GM18498 (cell line): ENCODE results near the gene GAREM1.
"Not testable (repeated sequence)": the region's sequence is repeated elsewhere in the genome, so short reads cannot be mapped to it uniquely, and the experiment has no call there.

Source experiments
- ATAC-seq: cut with Tn5 transposase; IDR thresholded peaks from one replicate; pipeline ENCODE4 v1.9.1; 2021; ENCODE audit warnings: mild to moderate bottlenecking, moderate library complexity; ENCODE audit not compliant: unreplicated experiment

The GAREM1 gene

DNA sequence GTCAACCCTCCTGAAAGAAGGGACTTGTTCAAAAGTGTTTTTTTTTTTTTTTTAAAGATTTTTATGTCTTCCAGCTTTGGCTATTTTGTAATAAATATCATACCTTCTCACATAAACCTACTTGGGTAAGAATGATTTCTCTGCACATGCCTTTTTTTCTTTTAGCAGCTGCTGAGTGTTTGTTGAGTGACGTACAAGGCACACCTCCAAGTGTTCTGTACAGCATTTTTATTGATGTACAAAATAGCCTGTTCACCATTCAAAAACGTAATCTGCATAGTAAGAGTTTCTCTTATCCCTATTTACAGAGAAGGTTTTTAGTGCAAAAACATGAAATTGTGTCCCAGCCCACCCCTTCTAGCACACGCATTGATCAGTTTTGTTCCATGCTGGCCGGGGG lies 203.2 kb downstream of the GAREM1 start:
- ATAC-seq: no peak

DNA sequence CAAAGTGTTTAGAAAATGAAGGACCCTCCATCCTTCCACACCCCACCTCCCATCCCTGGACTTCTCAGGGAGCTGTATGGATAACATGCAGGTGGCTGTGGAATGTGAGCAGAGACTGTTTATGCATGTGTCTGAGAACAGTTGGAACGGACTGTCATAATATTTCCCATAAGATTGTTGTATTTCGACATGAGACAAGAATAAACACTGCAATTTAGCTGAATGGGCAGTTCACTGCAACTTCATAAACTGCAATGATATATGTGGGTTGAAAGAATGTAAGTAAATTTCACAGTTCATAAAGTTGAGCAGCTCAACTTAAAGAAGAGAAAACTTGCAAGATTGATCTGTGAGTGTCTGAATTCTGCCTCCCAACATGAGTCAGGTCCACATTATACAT lies 206.3 kb downstream of the GAREM1 start:
- no peak for ATAC-seq

DNA sequence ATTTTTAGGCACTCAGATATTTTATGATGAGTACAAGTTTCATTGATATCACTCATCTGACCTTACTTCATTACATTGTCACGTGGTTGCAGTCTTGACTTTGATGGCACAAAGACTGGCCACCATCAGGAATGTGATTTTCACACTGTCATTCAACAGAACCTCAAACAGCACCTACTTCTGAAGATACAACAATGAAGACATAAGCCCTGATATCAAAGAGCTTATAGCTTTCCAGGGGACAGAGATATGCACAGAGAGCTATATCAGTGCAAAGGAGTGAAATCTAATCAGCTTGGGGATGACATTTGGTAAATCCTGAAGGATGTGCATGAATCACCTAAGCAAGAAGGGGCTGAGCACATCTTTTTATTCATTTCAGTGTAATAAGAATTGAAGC lies 208.6 kb downstream of the GAREM1 start:
- no peak for ATAC-seq

DNA sequence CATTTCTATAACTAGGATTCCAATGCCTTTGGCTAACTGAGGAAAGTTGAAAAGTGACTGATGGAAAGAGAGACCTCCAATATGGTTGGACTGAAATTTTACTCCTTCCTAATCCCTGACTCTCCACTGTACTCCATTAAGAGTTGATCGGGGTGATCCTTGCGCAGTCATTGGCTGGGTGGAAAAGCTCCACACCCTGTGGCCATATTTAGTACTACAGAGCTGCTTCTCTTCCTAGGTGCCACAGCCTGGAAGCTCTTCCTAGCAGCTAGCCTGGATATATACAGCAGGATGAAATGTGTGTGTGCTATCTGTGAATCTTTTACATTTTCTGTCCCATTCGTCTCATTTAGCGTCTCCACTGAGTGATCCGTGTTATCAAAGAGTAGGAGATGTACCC lies 209.7 kb downstream of the GAREM1 start:
- ATAC-seq: no peak

DNA sequence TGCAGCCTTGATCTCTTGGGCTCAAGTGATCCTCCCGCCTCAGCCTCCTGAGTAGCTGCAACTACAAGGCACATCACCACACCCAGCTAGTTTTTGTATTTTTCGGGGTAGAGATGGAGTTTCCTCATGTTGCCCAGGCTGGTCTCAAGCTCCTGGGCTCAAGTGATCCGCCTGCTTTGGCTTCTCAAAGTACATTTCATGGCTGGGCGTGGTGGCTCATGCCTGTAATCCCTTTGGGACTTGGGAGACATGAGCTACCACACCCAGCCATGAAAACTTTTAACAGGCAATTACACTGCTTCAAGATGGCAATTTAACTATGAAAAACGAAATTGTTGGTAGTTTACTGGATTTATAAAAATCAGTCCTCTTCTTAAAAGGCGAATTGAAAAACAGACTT lies 211.1 kb downstream of the GAREM1 start:
- no peak for ATAC-seq

DNA sequence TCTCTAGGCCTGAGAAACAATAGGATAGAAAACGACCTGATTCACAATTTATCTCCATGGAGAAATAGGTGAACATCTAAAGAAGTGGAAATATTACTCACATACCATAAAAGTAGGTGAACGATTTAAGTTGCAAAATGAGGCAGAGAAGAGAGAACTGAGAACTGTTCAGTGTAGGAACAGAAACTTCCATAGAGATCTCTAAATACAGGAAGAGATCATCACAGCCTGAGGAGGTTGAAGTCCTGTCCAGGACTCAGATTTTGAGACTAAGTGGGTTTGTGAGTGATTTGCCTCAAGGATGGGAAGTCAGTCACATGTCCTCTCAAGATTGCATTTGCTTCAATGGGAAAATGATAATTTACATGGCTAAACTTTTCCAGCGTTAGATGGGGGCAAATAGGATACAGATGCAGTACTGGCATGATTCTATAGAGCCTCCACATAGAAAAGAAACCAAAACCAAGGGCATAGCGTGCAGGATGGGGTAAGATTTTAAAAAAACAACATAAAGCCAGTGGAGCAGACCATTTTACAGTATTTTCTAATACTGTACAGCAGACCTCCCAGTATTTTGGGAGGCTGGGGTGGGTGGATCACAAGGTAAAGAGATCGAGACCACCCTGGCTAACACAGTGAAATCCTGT lies 212.0 kb downstream of the GAREM1 start:
- peak; percentile 58 for ATAC-seq

DNA sequence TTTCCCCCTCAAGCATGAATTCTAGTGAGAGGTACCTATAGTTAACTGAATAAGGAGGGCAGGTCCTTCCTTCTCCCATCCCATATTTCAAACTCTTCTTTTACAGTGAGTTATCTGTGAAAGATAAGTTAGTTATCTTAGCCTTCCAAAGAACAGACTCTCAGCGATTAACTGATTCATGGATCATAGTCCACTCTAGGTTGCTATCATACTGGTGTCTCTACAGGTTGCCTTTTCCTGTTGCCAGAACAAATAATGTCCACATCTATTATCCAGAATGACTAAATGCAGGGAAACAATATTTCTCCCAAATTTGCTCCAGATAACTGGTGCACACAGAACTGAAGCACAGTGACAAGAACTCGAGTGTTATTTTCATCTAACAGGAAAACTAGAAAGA lies 212.5 kb downstream of the GAREM1 start:
- no peak for ATAC-seq

DNA sequence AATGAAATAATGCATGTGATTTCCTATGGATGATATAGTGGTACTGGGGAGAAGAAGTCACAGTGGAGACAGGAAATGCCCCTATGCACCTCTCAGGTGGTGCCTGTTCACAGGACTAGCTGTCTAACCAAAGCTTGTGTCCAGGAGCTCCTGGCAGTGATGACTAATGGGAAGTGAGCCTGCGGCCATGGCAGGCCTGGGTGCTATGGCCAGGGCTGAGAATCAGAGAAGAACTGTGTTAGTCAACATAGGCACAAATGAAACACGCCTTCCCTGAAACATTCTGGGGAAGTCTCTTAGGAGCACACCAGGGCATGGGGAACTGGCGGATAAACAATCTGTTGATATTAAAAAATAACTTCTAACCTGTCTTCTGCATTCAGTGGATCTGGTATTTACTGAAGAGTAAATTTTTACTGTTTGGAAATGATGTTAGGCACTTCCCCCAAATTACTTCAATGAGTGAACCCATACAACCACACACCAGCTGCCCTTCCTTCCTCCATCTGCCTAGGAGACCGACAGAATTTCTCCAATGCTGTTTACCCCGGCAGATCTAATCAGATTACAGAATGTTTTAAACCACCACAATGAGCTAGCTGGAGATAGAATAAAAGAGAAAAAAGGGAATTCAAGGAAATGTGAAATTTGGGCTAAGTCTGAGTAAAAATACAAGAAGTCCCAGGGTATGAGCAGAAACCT lies 213.4 kb downstream of the GAREM1 start:
- no peak for ATAC-seq

DNA sequence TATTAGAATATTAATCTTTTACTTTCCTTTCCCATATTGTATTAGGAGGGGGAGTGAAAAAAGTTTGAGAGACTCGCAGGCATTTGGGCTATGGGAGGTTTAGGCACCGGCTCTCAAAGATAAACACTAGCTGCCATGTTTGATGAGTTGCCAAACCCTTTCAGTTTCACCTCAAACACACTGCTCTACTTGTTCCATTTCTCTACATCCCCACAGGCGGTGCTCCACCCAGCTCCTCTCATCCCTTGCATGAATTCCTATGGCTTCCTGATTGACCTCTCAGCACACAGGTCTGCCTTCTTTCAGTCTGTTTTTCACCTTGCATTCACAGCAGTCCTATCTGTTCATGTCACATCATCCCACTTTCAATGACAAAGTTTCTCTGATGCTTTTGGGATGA lies 215.1 kb downstream of the GAREM1 start:
- ATAC-seq: no peak

DNA sequence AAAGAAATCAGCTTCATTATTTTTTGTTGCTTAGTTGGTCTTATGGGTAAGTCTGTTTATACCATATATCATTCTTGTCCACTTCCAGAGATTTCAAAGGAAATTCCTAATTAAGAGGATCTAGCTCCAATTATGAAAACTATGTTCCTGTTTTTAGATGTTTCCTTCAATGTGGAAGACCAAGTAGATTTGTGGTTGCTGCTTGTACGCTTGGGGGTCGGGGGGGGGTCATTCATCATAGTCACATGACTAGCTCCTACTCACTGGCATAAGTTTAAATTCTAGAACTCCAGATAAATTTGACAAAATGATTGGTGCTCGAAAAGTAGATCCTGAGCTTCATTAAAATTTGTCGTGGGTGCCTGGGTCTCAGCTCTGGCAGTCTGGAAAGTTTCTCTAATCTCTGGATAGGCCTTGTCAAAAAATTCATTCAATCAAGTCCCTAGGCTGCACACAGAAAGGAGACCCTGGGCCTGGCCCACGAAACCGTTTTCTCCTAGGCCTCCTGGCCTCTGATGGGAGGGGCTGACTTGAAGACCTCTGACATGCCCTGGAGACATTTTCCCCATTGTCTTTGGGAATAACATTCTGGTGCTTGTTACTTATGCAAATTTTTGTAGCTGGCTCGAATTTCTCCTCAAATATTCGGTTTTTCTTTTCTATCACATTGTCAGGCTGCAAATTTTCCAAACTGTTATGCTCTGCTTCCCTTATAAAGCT lies 218.4 kb downstream of the GAREM1 start:
- no peak for ATAC-seq

DNA sequence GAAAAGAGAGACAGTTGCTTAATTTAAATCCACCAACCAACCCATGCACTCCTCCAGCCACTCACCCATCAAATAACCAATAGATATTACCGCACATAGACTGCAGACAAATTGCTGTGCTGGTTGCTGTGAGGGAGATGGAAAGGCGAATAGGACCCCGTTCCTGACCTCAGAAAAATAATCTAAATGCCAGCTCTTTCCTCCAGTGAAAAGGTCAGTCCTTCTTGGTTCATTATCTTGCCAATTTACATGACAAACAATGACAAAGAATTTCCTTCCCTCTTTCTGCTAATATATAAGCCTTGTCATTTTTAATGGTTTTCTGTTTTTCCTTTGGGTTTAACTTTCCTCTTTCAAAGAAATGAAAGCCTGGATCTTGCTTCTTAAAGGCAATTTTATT lies 219.2 kb downstream of the GAREM1 start:
- no peak for ATAC-seq

DNA sequence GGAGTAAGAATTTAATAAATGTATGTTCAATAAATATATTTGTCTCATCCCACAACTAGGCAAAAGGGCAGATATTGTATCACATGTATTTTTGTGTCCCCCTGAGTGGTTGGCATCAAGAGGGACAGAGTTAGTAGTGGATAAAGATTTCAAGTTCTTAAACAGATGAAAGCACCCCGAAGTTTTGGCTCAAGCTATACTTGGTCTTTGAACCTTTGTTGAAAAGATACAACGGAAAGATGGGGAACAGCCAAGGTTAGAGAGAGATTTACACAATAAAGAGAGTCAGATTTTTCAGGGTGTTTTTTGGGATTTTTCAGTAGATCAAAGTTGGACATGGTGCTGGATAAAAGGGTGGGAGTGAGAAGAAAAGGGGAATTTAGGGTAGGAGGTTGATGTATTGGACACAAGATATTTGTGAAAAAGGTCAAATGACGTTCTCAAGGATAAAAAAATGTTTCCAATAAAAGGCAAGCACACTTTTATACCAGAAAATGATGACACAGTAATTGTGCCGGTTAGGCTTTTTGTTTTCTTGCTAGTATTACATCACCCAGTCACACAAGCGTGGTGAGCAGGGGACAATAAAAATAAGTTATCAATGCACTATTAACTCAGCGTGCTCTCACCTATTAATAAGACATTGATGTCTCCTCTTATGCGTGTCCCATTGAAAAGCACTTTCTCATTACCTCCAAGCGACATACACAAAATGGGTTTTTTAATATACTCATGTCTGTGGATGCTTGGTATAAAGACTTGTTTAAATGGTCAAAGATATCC lies 221.3 kb downstream of the GAREM1 start:
- no peak for ATAC-seq

DNA sequence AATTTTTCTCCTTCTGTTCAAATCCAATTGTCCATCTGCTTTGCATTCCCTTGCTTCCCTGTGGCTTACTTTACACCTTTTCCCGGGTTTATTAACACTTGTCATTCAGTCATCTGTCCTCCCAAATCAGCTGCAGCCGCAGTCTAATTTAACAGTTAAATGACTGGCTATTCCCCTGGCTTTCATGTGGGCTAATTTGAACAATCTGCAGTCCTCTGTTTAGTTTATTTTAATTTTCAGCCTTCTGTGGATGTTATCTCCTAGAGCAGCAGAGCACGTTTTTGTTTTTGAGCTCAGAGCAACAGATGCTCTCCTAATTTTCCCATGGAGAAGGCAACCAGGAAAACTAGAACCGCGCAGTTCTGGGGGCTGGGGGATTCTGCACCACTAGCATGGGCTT lies 225.8 kb downstream of the GAREM1 start:
- no peak for ATAC-seq

DNA sequence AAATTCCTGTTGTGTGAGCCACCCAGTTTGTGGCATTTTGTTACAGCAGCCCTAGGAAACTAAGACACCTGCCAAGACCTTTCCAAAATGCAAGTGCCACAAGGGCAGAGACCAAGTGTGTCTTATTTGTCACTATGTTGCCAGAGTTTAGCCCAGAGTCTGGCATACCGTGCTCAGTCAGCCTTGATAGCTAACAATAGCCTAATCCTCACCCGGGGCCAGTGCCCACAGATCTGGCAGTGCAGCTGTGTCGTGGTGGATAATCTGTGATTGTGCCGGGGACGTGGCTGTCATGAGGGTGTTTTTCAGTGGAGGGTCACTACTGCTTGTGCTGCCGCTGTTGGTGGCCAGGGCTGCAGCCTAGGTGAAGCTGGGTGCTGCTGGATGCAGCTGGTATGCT lies 227.3 kb downstream of the GAREM1 start:
- no peak for ATAC-seq

DNA sequence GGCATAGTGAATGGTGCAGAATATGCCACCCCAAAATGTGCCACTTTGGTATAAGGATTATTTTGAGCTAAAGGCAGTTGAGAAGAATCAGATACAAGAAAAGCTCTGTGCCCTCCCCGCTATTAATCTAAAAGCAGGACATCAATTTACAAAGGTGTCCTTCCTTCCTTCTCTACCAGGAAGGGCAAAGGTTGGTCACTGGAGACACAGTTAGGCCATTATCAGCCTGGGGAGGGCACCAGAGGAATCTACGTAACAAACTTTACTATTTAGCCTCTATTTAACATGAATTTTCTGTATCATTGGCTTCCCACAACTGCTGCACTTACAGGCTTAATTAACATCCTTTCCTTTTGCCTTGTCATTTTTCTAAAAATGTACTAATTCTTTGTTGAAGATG lies 228.3 kb downstream of the GAREM1 start:
- no peak for ATAC-seq

DNA sequence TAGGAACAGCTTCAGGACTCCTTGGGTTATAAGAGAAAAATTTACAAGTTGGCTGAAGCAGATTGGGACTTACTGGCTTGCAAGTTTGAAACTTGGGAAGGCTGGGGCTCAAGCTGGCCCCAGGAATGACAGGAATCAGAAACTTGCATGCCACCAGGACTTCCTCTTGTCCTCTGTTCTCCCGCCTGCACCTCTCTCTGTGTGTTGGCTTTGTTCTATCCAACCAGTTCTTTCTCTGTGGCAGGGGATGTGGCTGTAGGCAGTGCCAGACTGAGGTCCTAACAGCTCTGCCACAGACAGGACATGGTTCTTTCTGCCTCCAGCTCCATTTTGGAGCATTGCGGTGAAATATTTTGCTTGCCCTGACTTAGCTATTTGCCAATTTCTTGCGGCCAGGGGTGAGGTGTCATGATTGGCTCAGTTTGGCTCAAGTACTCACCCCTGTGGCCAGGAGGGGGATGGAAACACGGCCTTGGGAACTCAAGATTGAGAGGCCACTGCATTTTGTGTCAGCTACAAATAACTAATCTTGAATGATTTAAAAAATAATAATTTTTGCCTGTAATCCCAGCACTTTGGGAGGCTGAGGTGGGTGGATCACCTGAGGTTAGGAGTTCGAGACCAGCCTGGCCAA lies 231.9 kb downstream of the GAREM1 start:
- no peak for ATAC-seq

DNA sequence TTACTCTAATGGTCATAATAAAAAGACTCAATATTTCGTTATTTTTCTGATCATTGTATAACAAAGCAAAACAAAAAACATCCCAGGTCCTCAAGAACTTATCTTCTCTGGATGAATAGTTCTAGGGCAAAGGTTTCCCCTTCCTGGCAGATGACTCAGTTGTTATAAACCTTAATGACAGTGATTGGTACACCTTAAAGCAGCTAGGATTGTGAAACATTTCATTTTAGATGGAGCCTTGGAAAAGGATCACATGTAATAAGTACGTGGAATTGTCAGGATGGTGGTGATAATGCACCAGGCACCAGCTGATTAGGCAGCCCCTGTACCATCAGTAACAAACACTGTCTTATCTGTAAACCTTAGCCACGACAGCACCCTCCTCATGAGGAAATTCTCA lies 233.6 kb downstream of the GAREM1 start:
- ATAC-seq: no peak

DNA sequence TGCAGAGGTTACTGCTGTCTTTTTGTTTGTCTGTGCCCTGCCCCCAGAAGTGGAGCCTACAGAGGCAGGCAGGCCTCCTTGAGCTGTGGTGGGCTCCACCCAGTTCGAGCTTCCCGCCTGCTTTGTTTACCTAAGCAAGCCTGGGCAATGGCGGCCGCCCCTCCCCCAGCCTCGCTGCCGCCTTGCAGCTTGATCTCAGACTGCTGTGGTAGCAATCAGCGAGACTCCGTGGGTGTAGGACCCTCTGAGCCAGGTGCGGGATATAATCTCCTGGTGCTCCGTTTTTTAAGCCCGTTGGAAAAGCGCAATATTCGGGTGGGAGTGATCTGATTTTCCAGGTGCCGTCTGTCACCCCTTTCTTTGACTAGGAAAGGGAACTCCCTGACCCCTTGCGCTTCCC lies 237.3 kb downstream of the GAREM1 start:
- not testable (repeated sequence) for ATAC-seq

DNA sequence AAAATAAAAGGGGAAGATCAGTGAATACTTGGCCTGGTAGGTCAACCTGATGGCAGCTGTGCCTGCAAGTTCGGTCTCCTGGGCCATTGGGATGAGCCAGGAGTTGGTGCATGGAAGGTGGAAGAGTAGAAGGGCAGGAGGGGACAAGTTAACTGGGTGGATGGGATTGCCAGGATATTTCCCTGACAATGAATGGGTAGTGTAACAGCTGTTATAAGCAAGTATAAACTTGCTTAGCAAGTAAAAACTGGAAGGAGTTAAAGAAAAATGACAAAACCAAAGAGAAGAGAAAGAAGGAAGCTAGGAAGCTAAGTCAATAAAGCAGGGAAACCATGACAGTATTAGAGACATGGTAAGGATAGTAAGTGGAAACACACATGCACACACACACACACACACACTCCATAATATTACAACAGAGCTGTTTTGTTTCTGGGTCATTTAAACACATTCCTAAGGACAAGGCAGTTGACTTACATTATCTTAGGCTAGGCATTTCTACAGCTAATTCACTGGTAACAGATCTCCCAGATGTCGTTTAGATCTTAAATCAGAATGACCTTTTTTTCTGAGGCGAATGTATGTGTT lies 251.2 kb downstream of the GAREM1 start:
- no peak for ATAC-seq

DNA sequence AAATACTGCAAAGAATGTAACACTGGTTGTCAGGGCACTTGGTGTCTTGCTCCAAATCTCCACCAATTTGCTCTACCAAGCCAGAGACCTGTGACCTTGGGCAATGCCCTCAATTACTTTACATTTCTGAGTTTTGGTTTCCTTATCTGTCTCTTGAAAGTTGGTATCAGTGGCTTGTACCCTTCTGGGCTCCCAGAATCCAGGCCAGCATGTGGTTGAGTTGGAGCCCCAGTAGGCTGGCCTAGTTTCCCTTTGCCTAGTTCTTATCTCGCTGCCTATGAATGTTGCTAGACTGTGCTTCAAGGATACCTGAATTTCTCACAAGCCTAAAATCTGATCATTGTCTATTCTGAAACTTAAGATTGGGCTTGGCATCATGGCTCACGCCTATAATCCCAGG lies 254.3 kb downstream of the GAREM1 start:
- no peak for ATAC-seq

DNA sequence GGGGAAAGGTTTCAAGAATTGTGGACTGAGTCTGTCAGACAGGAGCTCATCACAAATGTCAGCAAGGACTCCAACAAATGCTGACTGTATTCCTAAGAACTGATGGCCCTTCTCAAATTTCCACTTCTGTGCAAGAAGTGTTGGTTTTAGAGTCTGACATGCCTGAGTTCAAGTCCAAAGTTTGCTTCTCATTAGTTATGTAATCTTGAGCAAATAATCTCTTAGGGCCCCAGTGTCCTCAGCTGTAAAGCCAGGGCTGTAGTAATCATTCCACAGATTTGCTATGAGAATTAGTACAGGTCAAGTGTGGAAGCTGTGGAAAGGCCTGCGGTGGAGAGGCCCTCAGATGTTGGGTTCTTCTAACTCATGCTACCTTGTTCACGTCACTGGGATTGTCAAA lies 257.0 kb downstream of the GAREM1 start:
- ATAC-seq: no peak
